ENCODE data around the gene UQCRQ. TPM values are rescaled to one million over a fixed set of nuclear protein-coding genes. Genes with fewer than 3 reads are reported as not detected.

The UQCRQ gene
- 293 and 306 TPM in 2 replicates for total RNA-seq (2021)
- long read RNA-seq, transcript UQCRQ-206 (2 exons, 874 nt): minor isoform, 5 of 107 reads
- long read RNA-seq, transcript UQCRQ-203 (3 exons, 839 nt): major isoform, 51 of 107 reads
- long read RNA-seq, partial matches to known transcripts: 1 of 107 reads
- long read RNA-seq, other reads (novel, unspliced or antisense): 42 of 107 reads

- H2BK12ac ChIP-seq (ENCODE audit: insufficient read length, low read depth, low read length): no peak within 1 kb of the TSS
- WGBS (ENCODE audit: extremely low coverage, insufficient read length, low lambda C conversion rate): no CpG with 5 or more reads among the region's 55 CpGs
- Mint-ChIP-seq H3K4me3 (peak within 1 kb of the TSS; percentile 99), H3K27me3 (ENCODE audit: low read depth) (peaks cover 2% of the 10 kb centered on the region; the same call in 1 of the 2 replicates), H3K27ac (peak within 1 kb of the TSS; percentile 100), H3K9me3 (peaks cover 0 to 4% of the 10 kb centered on the region in 2 experiments; a peak in 1 of 5 replicates), H3K36me3 (ENCODE audit: insufficient read depth in 1 of 3, low read depth in 3 of 3) (peaks cover 15 to 33% (median 24%) of the 10 kb centered on the region in 3 experiments), H3K4me1 (peaks cover 27 to 30% of the 10 kb centered on the region in 2 experiments)
- TF ChIP-seq, protein P1, sequence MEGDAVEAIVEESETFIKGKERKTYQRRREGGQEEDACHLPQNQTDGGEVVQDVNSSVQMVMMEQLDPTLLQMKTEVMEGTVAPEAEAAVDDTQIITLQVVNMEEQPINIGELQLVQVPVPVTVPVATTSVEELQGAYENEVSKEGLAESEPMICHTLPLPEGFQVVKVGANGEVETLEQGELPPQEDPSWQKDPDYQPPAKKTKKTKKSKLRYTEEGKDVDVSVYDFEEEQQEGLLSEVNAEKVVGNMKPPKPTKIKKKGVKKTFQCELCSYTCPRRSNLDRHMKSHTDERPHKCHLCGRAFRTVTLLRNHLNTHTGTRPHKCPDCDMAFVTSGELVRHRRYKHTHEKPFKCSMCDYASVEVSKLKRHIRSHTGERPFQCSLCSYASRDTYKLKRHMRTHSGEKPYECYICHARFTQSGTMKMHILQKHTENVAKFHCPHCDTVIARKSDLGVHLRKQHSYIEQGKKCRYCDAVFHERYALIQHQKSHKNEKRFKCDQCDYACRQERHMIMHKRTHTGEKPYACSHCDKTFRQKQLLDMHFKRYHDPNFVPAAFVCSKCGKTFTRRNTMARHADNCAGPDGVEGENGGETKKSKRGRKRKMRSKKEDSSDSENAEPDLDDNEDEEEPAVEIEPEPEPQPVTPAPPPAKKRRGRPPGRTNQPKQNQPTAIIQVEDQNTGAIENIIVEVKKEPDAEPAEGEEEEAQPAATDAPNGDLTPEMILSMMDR (conservative IDR thresholded peaks at IDR 0.05): peak; percentile 49; the same call in 2 of the 3 replicates
- H2AK5ac ChIP-seq (ENCODE audit: insufficient read length, low read length): no peak within 1 kb of the TSS
- no peaks in the 10 kb centered on the region for H4K20me1 ChIP-seq (ENCODE audit: control insufficient read depth, insufficient read depth, insufficient read length)
- no peak within 1 kb of the TSS for H4K5ac ChIP-seq (ENCODE audit: insufficient read length, low read depth, low read length)
- H2BK15ac ChIP-seq (ENCODE audit: low read depth, low read length): no peak within 1 kb of the TSS
- H3K18ac ChIP-seq (ENCODE audit: insufficient read length, low read depth, low read length): peak within 1 kb of the TSS; percentile 53
- peaks cover 3% of the 10 kb centered on the region; the same call in 1 of the 2 replicates for H3K79me2 ChIP-seq (ENCODE audit: insufficient read depth, low read length)
- no peak within 1 kb of the TSS for H3K4ac ChIP-seq (ENCODE audit: low read depth, low read length)
- H3K27me3 ChIP-seq (ENCODE audit: insufficient read depth, low read length): no peaks in the 10 kb centered on the region
- no peak within 1 kb of the TSS for H4K8ac ChIP-seq (replicated peaks; ENCODE audit: insufficient read length, low read depth, low read length)
- H3K14ac ChIP-seq (ENCODE audit: insufficient read depth, low read length): peak within 1 kb of the TSS; percentile 77
- peak; percentile 99 for DNase-seq
- H3K9ac ChIP-seq (ENCODE audit: extremely low read depth, insufficient read length, low read length): peak within 1 kb of the TSS; percentile 84
- no peak within 1 kb of the TSS for H3T11ph ChIP-seq (ENCODE audit: low read length)
- H3K23ac ChIP-seq (ENCODE audit: insufficient read length, low read depth, low read length): no peak within 1 kb of the TSS
- H3K79me1 ChIP-seq (ENCODE audit: insufficient read depth, low read depth, low read length, poor library complexity, severe bottlenecking): no peaks in the 10 kb centered on the region
- peak within 1 kb of the TSS; percentile 94 for H3K4me2 ChIP-seq (ENCODE audit: insufficient read depth, insufficient read length, low read length)
- H2BK5ac ChIP-seq (ENCODE audit: insufficient read length, low read length): no peak within 1 kb of the TSS
- no peak within 1 kb of the TSS for H3K27ac ChIP-seq (ENCODE audit: insufficient read length, low read depth, low read length)
- no peaks in the 10 kb centered on the region for H3K9me3 ChIP-seq (ENCODE audit: control insufficient read depth, low read depth, low read length)
- H3K23me2 ChIP-seq (ENCODE audit: insufficient read length, low read depth, low read length, poor library complexity, severe bottlenecking): peaks cover 9% of the 10 kb centered on the region
- peaks cover 5% of the 10 kb centered on the region; the same call in 1 of the 2 replicates for H3K4me1 ChIP-seq (ENCODE audit: insufficient read depth, low read length)
- H2BK20ac ChIP-seq (ENCODE audit: low read depth, low read length, poor library complexity, severe bottlenecking): no peak within 1 kb of the TSS
- no peak within 1 kb of the TSS for H2BK120ac ChIP-seq (ENCODE audit: low read depth, low read length, poor library complexity, severe bottlenecking)
- H3K56ac ChIP-seq (ENCODE audit: insufficient read length, low read depth, low read length): no peak within 1 kb of the TSS
- no peak within 1 kb of the TSS for H4K91ac ChIP-seq (ENCODE audit: insufficient read length, low read depth, low read length)
- no peak within 1 kb of the TSS for H2AFZ ChIP-seq (ENCODE audit: low read length)
Measured at GRCh38 chr5:132866342-132867045, at the start of gene UQCRQ, which contains the start of gene GDF9. Gene UQCRQ (plus strand): TSS chr5:132866642. CDS start chr5:132866882, 240 bp downstream. Gene GDF9 (minus strand): TSS chr5:132866469. CDS start chr5:132864533, 1,936 bp downstream.

Data from H9 (cell line).